ENCODE results near the gene PRSS1.

DNA sequence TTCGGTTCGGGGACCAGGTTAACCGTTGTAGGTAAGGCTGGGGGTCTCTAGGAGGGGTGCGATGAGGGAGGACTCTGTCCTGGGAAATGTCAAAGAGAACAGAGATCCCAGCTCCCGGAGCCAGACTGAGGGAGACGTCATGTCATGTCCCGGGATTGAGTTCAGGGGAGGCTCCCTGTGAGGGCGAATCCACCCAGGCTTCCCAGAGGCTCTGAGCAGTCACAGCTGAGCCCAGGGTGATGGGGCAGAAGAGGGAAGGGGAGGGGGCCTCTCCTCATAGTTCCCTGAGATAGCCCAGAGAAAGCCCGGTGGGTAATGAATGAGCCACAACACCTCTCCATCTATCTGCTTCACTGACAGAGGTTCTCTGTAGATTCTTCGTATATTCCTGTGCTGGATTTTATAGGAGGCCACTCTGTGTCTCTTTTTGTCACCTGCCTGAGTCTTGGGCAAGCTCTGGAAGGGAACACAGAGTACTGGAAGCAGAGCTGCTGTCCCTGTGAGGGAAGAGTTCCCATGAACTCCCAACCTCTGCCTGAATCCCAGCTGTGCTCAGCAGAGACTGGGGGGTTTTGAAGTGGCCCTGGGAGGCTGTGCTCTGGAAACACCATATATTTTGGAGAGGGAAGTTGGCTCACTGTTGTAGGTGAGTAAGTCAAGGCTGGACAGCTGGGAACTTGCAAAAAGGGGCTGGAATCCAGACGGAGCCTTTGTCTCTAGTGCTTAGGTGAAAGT lies 37.9 kb downstream of the PRSS1 start:
- TF ChIP-seq, protein P1, sequence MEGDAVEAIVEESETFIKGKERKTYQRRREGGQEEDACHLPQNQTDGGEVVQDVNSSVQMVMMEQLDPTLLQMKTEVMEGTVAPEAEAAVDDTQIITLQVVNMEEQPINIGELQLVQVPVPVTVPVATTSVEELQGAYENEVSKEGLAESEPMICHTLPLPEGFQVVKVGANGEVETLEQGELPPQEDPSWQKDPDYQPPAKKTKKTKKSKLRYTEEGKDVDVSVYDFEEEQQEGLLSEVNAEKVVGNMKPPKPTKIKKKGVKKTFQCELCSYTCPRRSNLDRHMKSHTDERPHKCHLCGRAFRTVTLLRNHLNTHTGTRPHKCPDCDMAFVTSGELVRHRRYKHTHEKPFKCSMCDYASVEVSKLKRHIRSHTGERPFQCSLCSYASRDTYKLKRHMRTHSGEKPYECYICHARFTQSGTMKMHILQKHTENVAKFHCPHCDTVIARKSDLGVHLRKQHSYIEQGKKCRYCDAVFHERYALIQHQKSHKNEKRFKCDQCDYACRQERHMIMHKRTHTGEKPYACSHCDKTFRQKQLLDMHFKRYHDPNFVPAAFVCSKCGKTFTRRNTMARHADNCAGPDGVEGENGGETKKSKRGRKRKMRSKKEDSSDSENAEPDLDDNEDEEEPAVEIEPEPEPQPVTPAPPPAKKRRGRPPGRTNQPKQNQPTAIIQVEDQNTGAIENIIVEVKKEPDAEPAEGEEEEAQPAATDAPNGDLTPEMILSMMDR (conservative IDR thresholded peaks at IDR 0.05 in 1 of 2, IDR thresholded peaks at IDR 0.05 in 1 of 2; ENCODE audit: extremely low read depth in 1 of 2, insufficient read depth in 1 of 2, low read depth in 1 of 2, low read length in 2 of 2) = no peak
- TF ChIP-seq EZH2 (IDR thresholded peaks at IDR 0.05; ENCODE audit: borderline replicate concordance, low read length) = no peak

Data from mammary epithelial cell (primary cell).